ENCODE data around the gene PRMT7. TPM values are rescaled to one million over a fixed set of nuclear protein-coding genes. Genes with fewer than 3 reads are reported as not detected.
"Not testable (repeated sequence)": the region's sequence is repeated elsewhere in the genome, so short reads cannot be mapped to it uniquely, and the experiment has no call there.

The PRMT7 gene
- total RNA-seq, 1 donor from 2014 or later, result 22.0 TPM

GRCh38 chr16:68283346-68283745, 27.5 kb upstream of the PRMT7 start:
- DNase-seq (ENCODE audit: low read depth in 2 of 2), result no peak

- DNase-seq (ENCODE audit: low read depth in 2 of 2), result no peak
These were observed 26.8 kb upstream of the PRMT7 start for GRCh38 chr16:68283801-68284598.

- DNase-seq (ENCODE audit: low read depth in 2 of 2), result peak in 1 of 2 donors; percentile 22
These were observed 26.0 kb upstream of the PRMT7 start for GRCh38 chr16:68284847-68285246.

- no peak for DNase-seq (ENCODE audit: low read depth in 2 of 2)
These were observed 25.1 kb upstream of the PRMT7 start for GRCh38 chr16:68285683-68286082.

GRCh38 chr16:68286153-68287074, 24.4 kb upstream of the PRMT7 start:
- peak; percentile 35 to 41 for DNase-seq (ENCODE audit: low read depth in 2 of 2)

GRCh38 chr16:68287276-68288251, 23.3 kb upstream of the PRMT7 start:
- DNase-seq (ENCODE audit: low read depth in 2 of 2), result peak; percentile 37 to 92

- no peak for DNase-seq (ENCODE audit: low read depth in 2 of 2)
These were observed 22.6 kb upstream of the PRMT7 start for GRCh38 chr16:68288252-68288650.

- DNase-seq (ENCODE audit: low read depth in 2 of 2), result not testable (repeated sequence)
These were observed 22.0 kb upstream of the PRMT7 start for GRCh38 chr16:68288796-68289195.

GRCh38 chr16:68289202-68289601, 21.6 kb upstream of the PRMT7 start:
- DNase-seq (ENCODE audit: low read depth in 2 of 2), result no peak

- peak in 1 of 2 donors; percentile 68 for DNase-seq (ENCODE audit: low read depth in 2 of 2)
These were observed 21.0 kb upstream of the PRMT7 start for GRCh38 chr16:68289621-68290329.

GRCh38 chr16:68290450-68290849, 20.4 kb upstream of the PRMT7 start:
- DNase-seq (ENCODE audit: low read depth in 2 of 2), result no peak

- no peak for DNase-seq (ENCODE audit: low read depth in 2 of 2)
These were observed 19.6 kb upstream of the PRMT7 start for GRCh38 chr16:68291227-68291626.

- no peak for DNase-seq (ENCODE audit: low read depth in 2 of 2)
These were observed 18.4 kb upstream of the PRMT7 start for GRCh38 chr16:68292425-68292824.

- DNase-seq (ENCODE audit: low read depth in 2 of 2), result no peak
These were observed 14.5 kb upstream of the PRMT7 start for GRCh38 chr16:68296291-68296690.

- no peak for DNase-seq (ENCODE audit: low read depth in 2 of 2)
These were observed 14.1 kb upstream of the PRMT7 start for GRCh38 chr16:68296693-68297092.

GRCh38 chr16:68297908-68298307, 12.9 kb upstream of the PRMT7 start:
- DNase-seq (ENCODE audit: low read depth in 2 of 2), result peak in 1 of 2 donors; percentile 27

GRCh38 chr16:68298312-68298711, 12.5 kb upstream of the PRMT7 start:
- no peak for DNase-seq (ENCODE audit: low read depth in 2 of 2)

GRCh38 chr16:68298907-68299561, 11.8 kb upstream of the PRMT7 start:
- peak in 1 of 2 donors; percentile 36 for DNase-seq (ENCODE audit: low read depth in 2 of 2)

GRCh38 chr16:68299571-68300453, 11.0 kb upstream of the PRMT7 start:
- DNase-seq (ENCODE audit: low read depth in 2 of 2), result no peak

Data from lung microvascular endothelial cell (primary cell).